Measurements from ENCODE around the gene LHX2.
A peak's percentile ranks its signal among the peaks of the same experiment; 100 is the strongest.
"Not testable (repeated sequence)": the region's sequence is repeated elsewhere in the genome, so short reads cannot be mapped to it uniquely, and the experiment has no call there.

The LHX2 gene, protein sequence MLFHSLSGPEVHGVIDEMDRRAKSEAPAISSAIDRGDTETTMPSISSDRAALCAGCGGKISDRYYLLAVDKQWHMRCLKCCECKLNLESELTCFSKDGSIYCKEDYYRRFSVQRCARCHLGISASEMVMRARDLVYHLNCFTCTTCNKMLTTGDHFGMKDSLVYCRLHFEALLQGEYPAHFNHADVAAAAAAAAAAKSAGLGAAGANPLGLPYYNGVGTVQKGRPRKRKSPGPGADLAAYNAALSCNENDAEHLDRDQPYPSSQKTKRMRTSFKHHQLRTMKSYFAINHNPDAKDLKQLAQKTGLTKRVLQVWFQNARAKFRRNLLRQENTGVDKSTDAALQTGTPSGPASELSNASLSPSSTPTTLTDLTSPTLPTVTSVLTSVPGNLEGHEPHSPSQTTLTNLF

DNA sequence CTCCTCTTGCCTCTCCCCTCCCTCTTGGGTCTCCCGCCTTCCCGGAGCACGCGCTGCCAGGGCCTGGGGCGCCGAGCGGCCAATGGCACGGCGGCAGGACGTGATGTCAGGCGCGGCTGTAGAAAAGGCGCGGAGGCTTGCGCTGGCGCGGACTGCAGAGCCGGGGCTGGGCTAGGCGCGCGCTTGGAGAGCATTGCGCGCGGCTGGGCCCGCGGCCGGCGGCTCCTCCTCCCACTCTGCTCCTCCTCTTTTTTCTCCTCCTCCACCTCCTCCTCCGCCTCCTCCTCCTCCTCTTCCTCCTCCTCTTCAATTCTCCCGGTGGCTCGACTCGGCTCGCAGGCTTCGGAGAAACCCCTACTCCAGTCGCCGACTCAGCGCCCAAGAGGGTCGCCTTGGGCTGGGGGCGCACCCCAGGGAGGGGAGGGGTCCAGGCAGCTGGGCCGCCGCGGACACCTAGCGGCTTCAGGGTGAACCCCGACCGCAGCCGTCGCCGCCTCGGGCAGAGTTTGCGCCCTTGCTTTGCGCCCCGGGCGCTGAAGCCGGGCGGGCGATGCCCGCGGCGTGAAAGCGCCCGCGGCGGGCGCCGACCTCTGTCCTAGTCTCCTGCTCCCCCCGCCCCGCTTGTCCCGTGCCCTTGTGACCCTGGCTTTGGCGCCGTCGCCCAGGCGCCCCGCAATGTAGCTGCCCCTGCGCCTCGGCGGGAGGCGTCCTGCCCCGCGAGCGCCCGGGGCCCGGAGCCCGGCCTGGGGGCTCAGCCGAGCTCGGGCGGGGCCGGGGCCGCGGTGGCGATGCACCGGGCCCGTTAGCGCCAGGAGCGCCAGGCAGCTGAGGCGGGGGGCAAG lies at the start of gene LHX2:
Gene LHX2, plus strand, starts transcription at position 309 of the 842 bp plus-strand sequence. CDS start 581 bp downstream, outside the sequence.
- peak; percentile 89 for DNase-seq

DNA sequence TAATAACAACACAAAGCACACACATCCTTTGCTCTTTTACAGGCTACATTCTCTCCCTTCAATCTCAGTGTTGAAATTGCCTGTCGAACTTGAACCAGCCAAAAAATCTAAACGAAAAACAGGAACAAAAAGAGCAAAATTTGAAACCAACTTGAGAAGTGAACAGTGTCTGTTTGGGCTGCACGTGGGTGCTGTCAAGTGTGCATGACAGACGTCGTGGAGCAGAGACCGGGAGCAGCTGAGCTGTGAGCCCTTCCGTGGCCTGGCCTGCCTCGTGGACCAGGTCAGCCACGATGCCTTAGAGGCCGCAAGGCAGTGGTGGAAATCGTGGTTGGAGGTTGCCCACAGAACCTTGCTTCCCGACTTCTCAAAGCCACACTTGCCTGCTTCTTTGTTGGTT lies 46.8 kb upstream of the LHX2 start:
- no peak for DNase-seq

DNA sequence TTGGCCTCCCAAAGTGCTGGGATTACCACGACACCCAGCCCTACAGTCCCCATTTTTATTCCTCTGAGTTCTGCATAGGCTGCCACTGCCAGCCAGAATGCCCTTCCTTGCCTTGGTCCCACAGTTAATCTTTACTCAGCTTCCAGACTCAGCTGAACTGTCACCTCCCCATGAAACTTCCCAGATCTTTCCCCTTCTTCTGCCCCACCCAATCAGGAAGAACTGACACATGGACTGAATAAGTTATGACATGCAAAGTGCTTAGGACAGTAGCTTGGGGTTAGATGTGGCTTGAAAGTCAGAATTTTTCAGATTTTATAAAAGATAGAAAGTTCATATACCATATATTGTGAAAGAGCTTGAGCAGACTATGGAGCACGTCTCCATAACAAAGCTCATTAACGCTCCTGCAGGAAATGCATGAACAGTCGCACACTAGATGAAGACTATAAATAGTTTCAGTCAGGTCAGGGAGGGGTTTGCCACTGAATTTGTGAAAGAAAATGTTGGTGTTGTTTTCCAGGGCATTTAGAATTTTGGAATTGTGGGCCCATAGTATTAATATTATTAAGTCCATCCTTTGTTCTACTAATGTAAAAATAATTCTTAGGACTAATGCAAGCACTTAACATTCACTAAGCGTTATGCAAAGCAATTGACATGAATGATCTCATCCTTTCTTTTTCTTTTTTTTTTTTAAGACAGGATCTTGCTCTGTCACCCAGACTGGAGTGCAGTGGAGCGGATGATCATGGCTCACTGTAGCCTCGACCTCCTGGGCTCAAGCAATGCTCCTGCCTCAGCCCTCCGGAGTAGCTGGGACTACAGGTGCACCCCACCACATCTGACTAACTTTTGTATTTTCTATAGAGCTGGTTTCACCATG lies 45.5 kb upstream of the LHX2 start:
- DNase-seq: no peak

DNA sequence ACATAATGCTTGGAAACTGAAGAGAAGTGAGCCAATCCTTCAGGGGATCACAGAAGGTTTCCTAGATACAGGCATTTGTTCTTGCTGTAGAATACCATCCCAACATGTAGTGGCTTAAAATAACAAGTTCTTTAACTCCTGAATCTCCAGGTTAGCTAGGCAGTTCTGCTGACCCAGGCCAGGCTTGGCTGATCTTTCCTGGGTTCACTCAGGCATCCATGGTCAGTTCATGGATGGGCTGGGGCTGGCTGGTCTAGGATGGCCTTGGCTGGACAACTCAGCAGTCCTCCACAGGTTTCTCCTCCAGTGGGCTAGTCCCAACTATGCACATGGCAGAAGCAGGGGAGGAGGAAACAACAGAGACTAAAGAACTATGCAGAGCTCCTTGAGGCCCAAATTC lies 44.2 kb upstream of the LHX2 start:
- DNase-seq: no peak

DNA sequence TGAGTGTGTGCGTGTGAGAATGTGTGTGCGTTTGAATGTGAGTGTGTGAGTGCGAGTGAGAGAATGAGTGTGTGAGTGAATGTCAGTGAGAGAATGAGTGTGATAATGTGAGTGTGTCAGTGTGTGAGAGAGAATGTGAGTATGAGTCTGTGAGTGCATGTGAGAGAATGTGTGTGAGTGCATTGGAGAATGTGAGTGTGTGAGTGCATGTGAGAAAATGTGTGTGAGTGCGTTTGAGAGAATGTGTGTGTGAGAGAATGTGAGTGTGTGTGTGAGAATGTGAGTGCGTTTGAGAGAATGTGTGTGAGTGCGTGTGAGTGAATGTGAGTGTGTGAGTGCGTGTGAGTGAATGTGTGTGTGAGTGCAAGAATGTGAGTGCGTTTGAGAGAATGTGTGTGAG lies 39.0 kb upstream of the LHX2 start:
- no peak for DNase-seq

DNA sequence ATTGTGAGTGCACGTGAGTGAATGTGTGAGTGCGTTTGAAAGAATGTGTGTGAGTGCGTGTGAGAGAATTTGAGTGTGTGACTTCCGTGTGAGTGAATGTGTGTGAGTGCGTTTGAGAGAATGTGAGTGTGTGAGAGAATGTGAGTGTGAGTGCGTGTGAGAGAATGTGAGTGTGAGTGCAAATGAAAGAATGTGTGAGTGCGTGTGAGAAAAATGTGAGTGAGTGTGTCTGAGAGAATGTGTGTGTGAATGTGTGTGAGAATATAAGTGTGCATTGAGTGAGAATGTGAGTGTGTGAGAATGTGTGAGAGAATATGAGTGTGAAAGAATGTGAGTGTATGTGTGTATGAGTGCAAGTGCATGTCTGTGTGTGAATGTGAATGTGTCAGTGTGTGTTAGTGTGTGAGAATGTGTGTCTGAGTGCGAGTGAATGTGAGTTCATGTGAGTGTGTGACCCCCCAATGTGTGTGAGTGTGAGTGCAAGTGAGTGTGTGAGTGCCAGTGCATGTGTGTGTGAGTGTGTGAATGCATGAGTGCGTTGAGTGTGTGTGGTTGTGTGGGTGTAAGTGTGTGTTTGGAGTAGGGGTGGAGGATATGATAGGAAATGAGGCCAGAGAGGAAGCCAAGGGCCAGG lies 37.9 kb upstream of the LHX2 start:
- DNase-seq: no peak

DNA sequence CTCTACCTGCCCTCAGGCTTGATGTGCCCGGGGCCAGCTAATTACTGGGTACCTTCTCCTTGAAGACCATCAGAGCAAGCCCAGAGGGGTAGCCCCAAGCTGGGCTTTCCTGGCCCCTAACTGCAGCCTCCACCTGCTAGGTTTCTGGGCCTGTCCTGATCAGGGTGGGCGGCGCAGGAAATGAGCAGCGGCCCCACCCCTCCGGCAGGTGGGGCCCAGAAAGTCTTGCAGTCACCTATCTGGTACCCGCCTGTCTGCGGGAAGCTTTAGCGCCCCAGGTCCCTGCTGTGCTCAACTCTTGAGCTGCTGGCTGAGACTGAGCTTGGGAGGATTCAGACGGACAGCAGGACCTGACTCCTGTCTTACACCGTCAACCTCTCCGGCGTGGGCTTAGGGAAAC lies 37.1 kb upstream of the LHX2 start:
- no peak for DNase-seq

DNA sequence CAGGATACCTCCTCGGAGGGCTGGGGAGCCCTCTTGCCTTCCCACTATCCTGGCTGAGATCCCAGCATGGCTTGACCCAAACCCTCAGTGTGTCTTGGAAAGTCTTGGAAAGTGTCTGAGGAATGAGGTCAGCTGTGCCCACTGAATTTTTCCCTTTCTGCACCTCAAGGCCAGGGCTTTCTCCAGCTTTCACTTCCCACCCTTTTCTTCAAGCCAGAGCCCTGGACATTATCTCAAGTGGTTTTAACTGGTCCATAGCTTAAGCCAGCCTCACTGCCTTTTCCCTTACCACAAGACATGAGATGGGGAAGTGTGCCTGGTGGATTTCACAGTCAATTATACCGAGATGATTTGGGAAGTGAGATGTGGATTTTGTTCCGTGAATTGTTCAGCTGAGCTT lies 35.7 kb upstream of the LHX2 start:
- DNase-seq: no peak

DNA sequence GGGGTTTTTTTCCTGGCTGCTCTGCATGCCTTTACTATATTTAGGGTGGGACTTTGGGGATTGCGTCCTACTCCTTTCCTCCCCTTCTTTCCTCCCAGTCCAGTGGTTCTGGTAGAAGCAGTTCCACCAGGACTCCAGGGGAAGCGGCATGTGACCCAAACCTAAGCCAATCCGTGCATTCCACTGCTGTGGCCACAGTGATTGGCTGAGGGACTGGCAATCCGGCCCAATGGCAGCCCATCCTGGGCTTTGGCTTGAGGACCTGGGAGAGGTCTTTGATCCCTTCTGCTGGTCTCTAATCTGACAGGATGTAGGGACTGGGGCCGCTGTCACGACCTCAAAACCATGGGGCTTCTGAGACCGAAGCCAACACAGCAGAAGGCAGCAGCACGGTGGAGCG lies 35.0 kb upstream of the LHX2 start:
- DNase-seq: not testable (repeated sequence)

DNA sequence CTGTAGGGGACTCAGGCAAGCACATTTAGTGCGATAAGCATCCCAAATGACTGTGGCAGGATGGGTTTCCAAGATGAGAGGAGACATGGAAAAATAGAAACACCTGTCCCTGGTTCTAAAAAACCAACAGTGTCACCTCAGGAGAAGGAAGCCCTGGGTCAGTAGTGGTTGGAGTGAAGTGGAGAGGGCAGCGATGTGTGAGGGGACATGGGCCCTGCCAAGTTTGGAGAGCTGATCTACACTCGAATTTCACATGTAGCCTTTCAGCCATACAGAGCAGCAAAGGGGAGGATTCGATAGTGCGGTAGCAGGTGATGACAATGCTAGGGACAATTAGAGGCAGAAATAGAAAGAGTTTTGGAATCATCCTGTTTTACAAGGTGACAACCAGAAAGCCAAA lies 32.6 kb upstream of the LHX2 start:
- no peak for DNase-seq

DNA sequence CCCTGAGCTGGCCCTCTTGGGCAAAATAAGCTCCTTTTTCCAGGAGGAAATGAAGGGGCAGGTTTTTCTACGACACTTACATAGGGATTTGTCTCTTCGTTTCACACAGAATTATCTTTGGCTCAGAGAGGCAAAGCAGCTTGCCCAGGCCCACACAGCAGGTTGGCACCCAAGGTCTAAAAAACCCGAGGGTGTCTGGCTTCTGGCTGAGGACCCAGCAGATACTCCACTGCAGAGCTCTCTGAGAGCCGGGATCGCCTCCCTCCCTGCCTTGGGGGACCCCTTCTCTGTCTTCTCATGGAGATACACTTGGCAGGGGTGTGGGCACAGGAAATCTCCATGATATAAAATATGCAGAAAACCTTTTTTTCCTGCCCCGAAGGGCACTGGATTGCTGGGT lies 29.0 kb upstream of the LHX2 start:
- DNase-seq: no peak

DNA sequence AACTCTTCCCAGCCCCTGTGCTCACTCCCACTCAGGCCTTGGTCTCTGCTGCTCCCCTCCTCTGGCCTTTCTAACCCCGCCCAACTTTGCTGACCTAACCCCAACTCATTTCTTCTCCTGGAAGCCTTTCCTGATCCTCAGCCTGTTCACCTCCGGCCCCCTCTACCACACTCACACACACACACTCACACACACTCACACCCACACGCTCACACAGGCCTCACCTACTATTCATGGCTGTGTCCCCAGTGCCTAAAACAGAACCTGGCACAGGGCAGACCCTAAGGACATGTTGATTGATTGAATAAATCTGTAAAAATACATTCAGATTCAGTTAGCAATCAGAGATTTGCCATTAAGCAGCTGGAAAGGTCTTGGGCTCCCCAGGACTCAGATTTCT lies 28.5 kb upstream of the LHX2 start:
- DNase-seq: no peak

DNA sequence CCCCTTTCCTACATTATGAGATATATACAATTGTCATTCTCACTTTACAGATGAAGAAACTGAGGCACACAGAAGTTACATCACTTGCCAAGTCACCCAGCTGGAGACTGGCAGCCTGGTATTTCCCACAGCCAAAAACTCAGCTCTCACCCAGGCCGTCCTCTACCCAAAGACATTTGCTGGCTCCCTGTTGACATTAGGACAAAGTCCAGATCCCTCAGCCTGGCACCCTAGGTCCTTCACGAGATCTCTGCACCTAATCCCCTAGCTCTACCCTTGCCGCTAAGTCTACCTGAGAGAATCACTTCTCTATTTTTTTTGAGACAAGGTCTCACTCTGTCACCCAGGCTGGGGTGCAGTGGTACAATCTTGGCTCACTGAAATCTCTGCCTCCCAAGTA lies 26.8 kb upstream of the LHX2 start:
- DNase-seq: no peak

DNA sequence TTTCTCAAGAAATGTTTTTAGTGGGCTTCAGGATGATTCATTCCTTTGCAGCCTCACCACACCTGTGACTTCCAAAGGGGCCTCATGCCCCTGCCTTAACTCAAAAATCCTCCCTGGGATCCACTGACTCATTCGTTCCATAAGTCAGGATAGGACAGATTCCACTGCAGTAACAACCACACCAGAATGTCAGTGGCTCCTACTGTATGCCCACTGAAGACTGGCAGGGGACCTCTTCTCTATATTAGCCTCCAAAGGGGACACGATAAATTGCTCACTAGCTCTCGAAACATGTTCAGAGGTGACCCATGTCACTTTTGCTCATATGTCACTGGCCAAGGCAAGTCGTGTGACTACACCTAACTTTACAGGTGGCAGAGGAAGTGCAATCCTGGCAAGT lies 25.7 kb upstream of the LHX2 start:
- no peak for DNase-seq

DNA sequence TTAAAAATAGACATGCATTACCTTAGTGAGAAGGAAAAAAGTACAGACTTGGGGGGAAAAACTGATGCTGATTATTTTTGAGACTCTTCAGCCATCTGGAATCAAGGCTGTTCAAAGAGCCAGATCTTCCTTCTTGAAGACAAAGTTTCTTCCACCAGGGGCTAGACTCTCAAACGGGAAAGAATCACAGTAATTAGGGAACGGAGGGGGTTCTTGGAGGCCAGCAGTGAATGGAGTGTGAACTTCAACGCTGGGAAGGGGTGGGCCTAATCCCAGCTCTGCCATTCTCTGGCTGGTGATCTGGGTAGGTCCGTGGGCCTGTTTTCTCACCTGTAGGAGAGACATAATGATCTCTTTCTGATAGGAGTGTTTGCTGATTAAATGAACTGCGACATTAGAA lies 21.1 kb upstream of the LHX2 start:
- DNase-seq: no peak

DNA sequence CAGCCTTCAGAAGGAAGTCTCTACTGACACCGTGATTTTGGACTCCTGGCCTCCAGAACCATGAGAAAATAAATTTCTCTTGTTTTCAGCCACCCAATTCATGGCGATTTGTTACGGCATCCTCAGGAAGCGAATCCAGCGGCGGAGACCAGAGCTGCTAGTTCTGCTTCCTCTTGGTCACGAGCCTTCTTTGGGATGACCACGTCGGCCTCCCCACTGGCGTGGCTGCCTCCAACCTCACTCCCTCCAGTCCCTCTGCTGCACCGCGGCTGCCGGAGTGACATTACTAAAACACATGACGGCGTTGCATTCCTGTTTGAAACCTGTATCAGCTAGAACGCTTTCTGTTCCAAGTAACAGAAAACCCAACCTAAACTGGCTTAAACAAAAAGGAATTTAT lies 18.9 kb upstream of the LHX2 start:
- DNase-seq: not testable (repeated sequence)

DNA sequence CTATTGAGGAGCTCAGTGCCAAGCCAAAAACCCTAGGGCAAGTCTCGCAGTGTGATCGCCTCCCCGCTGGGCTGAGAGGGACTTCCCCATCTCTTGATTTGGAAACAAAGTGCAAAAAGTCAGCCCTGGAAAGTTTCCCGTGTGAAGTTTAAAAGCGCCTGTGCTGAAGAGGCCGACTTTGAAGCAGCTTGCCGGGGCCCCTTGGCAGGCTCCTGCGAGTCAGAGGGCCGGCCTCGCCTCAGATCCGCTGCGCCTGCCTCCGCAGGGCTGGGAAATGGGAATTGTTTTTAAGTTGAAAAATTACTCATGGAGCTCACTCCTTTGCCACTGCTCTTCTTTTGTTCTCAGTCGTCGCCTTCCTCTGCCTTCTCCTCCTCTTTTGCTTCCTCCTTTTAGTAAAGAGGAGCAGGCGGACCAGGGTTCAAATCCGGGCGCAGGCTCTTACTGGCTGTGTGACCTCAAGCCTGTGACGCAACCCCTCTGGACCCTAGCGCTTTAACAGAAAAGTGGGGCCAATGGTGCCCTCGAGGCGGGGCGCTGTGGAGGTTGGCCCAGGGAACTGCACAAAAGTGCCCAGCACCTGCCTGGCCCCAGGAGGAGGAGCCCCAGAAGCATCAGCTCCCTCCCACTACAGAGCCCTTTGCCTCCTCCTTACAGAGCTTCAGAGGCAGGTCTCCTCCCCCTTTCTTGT lies 14.7 kb upstream of the LHX2 start:
- DNase-seq: no peak

DNA sequence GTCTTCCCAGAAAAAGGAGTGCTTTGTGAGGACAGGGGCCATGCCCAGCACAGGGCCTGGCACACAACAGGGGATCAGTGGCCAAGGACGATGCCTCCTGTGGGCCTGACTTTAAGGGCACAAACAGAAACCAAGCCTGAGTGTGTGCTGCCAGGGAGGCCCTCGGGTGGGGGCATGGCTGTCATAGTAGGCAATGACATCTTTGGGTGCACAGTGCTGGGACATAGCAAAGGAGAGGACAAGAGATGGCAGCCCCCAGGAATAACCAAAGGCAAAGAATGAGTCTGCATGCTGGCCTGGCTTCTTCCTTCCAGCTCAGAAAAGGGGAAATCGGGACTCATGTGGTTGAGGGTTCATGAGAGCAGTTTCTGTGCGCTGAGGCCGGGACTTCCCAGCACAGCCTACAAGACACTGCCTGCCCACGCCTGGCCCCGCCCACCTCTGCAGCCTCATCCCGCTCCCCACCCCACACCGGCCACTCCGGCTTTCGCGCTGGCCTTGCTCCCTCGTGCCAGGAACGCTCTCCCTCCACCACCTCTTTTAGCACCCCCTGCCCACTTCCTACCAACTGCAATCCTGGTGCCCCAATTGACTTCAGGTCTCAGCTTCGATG lies 13.8 kb upstream of the LHX2 start:
- DNase-seq: no peak

DNA sequence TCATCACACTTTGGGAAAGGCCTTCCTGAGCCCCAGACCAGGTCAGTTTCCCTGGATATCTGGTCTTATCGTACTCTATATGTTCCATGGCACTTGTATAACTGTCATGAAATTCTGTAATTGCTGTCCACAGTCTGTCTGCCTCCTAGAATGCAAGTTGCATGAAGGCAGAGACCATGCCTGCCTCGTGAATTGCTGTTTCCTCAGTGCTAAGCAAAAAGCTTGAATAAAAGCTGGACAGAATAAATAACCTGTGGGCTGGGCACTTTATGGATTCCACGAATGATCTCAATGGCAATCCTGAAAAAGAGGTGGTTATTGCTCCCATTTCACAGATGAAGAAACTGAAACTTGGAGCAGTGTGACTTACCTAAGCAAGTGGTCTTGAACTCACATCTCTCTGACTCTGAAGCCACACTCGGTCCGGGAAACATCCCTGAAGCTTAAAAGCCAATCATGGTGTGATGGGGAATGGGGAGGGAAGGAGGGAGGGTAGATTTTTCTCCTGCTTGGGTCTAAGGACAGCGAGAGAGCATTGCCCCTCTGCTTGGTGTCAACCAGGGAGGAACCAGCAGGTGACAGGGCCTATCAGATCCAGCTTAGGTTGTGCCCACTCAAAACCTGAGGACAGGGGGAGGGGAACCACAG lies 13.2 kb upstream of the LHX2 start:
- DNase-seq: no peak

DNA sequence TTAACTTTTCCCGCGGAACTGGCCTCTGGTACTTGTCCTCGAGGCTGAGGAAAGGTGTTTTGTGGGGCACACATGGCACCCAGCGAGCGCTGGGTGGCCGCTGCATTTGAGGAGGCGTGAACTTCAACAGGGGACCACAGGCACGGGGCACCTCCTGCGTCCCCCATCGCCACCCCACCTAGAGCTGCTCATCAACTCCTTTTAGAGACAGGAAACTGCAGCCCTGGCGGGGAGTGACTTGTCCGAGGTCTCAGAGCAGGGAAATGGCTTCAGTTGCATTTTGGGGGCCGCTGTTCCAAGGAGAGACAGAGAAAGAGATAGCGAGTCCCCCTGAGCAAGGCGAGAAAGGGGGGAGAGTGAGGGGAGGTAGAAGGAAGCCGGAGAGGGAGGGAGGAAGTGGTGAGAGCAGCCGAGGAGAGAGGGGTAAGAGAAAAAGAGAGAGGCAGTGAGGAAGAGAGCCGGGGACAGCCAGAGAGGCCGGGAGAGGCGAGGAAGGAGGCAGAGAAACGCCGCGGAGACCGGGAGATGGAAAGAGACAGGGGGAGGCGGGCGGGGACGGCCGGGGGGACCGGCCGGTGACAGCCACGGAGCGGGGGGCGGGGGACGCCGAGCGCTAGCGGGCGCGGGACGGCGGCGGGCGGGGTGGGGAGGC lies 12.5 kb upstream of the LHX2 start:
- peak; percentile 11 for DNase-seq

DNA sequence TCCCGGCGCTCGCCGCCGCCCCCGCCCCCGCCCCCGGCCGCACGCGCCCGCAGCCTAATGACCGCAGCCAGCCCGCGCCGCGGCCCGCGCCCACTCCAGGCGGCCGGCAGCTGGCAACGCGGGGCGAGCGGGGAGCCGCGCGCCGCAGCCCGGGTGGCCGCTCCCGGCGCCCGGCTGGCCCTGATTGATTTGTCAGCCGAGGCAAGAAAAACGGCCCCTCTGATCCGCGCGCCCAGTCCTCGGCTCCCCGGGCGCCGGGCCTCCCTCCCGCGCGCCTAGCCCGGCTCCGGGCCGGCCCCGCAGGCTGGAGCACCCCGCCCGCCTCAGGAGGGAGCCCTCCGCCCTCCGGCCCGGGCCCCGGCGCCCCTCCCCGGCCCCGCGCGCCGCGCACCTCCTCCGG lies 11.9 kb upstream of the LHX2 start:
- no peak for DNase-seq

All from NCI-H524 treated with DMSO at 0.1 percent for 48 hours (cell line).